GM18870 (cell line): Measurements from ENCODE around the gene NR1I3.

Source experiments
- ATAC-seq: cut with Tn5 transposase; IDR thresholded peaks from one replicate; pipeline ENCODE4 v1.9.1; 2021; ENCODE audit warnings: moderate library complexity; ENCODE audit not compliant: unreplicated experiment

Gene NR1I3

GRCh38 chr1:161219078-161219892, 18.7 kb downstream of the NR1I3 start:
- ATAC-seq, result no peak

DNA sequence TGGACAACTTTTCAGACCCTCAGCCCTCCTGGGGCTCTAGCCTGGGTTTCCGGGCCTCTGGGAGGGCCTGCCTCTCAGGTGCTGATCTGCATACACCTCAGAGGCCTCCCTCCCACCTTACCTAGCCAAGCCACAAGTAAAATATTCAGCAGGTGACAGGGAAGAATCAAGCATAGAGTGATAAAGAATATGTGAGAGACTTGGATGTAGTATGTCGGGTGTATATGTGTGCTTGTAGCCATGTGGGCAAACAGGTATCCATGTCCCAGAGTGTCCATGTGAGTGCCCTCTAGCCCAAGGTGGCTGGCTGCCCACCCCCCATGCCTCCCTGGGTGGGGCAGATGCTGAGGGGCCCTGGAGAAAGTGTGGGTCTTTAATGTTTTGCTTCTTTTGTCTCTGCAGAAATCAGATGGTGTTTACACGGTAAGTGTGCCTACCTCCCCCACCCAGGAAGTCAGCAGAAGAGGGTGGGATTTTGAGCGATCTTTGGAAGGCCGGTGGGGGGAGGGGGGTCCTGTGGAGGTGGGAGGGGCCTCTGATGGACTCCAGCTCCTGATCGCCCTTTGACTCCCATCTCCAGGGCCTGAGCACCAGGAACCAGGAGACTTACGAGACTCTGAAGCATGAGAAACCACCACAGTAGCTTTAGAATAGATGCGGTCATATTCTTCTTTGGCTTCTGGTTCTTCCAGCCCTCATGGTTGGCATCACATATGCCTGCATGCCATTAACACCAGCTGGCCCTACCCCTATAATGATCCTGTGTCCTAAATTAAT, 19.5 kb downstream of the NR1I3 start:
- ATAC-seq, result no peak

- no peak for ATAC-seq
Observed at GRCh38 chr1:161217831-161218230, 20.2 kb downstream of the NR1I3 start.

- peak; percentile 79 for ATAC-seq
Observed at GRCh38 chr1:161216945-161217712, 20.9 kb downstream of the NR1I3 start.

- no peak for ATAC-seq
Observed at GRCh38 chr1:161215076-161215475, 22.9 kb downstream of the NR1I3 start, which contains the start of gene FCER1G. Gene FCER1G, plus strand, starts transcription at chr1:161215295. Its CDS starts 27 bp downstream, at chr1:161215322.

GRCh38 chr1:161214369-161214768, 23.6 kb downstream of the NR1I3 start:
- no peak for ATAC-seq

DNA sequence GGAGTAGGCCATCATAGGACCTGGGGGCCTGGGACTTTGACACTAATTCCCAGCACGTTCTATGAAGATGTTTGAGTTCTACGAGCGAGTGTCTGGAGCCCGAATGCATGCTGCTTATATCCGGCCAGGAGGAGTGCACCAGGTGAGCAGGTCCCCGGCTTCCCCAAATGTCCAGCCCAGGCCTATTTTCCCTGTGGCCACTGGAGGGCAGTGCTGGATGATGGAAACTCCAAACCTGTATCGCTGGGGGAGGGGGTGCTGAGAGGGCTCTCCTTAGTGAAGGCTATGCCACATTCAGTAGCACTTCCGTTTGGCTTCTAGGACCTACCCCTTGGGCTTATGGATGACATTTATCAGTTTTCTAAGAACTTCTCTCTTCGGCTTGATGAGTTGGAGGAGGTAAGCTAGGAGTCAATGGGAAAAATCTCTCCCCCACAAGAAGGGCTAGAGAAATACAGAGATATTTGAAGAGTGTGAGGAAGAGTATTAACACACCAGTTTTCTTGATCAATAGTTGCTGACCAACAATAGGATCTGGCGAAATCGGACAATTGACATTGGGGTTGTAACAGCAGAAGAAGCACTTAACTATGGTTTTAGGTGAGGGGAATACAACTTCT, 28.1 kb downstream of the NR1I3 start:
- ATAC-seq, result no peak

- no peak for ATAC-seq
Observed at GRCh38 chr1:161207173-161207572, 30.8 kb downstream of the NR1I3 start.

GRCh38 chr1:161206411-161207140, 31.4 kb downstream of the NR1I3 start:
- ATAC-seq, result no peak

GRCh38 chr1:161201836-161202712, 35.9 kb downstream of the NR1I3 start, which contains the start of gene NDUFS2:
Gene NDUFS2, plus strand, starts transcription at chr1:161202367. Its CDS starts 19 bp downstream, at chr1:161202386.
- ATAC-seq, result peak; percentile 74

DNA sequence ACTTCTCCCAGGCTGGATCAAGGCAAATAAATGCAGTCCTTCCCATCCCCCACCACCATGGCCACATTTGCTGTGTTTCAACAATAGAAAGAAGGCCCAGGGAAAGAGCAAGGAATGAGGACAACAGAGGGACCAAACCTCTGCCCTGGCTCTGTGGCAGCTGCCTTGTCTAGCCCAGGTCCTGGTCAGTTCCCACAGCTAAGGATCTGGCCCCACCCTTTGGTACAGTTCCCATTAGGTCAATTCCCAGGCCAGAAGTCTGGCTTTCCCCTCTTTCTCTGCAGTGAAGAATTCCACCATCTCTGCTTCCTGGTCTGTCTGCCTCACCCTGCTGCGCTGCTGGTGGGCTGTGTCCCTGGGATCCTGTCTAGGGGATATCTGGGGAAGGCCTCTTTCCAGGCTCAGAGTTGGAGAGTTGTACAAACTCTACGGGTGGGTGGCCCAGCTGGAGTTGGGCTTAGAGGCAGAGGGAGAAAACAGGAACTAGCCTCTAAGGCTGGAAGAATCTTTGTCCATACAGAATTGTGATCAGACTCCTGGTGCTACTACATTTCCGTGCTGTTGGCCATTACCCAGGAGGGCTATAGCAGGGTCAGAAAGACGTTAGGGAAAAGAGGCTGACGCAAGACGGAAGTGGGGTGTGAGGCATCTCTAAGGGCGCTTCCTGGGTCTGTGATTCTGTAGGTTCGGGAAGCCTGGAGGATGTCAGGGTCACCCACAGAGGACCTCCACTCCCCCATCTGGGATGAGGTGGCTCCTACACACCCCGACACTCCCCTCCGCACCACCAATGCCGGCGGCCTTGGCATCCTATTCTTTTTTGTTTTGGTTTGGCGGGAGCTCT, 36.8 kb downstream of the NR1I3 start:
- no peak for ATAC-seq

DNA sequence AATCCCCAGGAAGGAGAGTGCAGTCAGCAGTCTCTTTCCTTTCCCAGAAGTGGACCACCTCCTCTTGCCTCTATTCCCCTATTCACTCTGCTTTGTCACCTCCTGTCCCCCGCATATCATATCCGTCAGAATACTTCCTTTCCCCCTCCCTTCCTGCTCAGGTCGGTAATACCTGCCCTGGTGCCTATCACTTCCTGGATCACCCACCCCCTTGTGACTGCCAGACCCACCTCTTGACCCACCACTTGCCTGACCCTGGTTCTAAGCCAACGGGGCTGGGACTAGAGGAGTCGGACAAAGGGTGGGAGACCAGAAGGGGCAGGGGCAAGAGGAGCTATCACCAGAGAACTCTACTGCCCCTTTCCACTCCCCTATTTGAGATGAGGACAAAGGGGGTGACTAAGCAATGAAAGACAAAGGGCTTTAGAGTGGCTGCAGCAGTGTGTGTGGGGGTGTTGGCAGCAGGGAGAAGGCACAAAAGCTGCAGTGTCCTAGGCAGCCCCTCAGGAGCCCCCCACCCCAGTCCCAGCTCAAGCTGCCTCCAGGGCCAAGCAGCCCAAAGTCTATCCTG, 37.5 kb downstream of the NR1I3 start:
- ATAC-seq, result no peak

DNA sequence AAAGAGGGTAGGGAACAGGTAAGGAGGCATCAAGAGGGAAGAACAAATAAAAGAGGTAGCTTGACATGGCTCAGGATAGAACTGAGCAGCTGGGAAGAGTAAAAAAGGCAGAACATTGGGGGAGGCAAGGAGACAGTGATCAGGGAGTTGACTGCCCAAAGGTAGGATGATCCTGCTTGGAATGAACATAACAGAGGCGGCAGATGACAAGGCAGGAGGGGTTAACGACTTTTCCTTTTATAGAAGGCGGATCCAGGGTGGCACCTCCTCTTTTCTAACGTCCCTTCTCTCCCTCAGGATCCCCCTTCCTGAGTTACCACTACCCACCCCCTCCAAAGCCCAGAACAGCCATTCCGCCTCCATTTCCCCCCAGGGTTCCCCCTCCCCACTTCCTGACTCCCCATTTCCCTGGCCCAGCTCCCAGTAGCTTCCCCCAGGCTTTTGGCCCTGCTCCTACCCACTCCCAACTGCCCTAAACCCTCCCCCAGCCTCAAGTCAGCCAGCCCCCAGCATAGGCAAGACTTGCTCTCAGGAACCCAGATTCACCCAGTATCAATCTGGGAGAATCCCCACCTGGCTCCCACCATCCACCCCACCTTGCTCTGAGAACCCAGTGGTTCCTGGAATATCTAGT, 38.4 kb downstream of the NR1I3 start:
- no peak for ATAC-seq

DNA sequence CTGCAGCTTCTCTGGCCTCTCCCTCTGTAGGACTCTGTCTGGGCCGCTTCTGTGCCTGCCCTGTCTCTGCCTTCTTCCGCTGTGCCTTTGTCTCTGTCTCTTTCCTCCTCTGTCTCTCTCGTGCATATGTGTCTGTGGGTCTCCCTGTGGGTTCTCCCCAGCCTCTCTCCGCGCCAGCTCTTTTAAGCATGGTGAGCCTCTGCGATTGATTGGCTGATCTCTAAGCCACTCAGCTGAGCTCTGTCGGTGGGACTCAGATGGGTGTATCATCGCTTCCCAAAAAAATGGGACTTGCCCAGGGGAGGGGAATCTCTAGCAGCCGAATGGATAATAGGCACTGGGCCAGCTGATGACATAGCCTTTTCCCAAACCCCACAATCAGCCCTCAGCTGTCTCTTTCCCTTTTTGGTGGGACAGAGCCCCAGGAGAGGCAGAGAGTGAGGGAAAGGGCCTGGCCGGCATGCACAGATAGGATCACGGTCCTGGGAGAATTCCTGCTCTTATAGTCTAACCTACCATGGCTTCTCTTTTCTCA, 39.0 kb downstream of the NR1I3 start, which contains the start of gene ADAMTS4:
ADAMTS4 (minus strand) TSS at position 158 of the 535 bp plus-strand sequence. CDS start 427 bp downstream, outside the sequence.
- ATAC-seq, result no peak

- no peak for ATAC-seq
Observed at GRCh38 chr1:161198194-161198896, 39.7 kb downstream of the NR1I3 start.

- no peak for ATAC-seq
Observed at GRCh38 chr1:161197560-161198193, 40.3 kb downstream of the NR1I3 start.
